Activated CD8-positive, alpha-beta memory T cell treated with anti-CD3 and anti-CD28 coated beads for 36 hours (primary cell): ENCODE data around the gene SH2D6. TPM values are rescaled to one million over a fixed set of nuclear protein-coding genes. Genes with fewer than 3 reads are reported as not detected.

Experiments
- CTCF ChIA-PET: fragments of 350-600 bp; sonication (Branson Sonifier 250); formaldehyde crosslinking; loops from one replicate; lab custom pipeline; 2021; ENCODE audit warnings: antibody characterized with exemption; lab: Charles Lee
- POLR2A ChIA-PET: fragments of 350-600 bp; sonication (Branson Sonifier 250); formaldehyde crosslinking; loops from one replicate; lab custom pipeline; 2021; ENCODE audit warnings: antibody characterized with exemption; lab: Charles Lee
- total RNA-seq, 2 experiments: library from RNA; stranded (reverse); gene quantifications; one replicate each; pipeline ENCODE4 v1.2.3, GENCODE V29; 2021

The SH2D6 gene
- total RNA-seq, 2 experiments from 2014 or later = 0.36 to 0.88 TPM

DNA sequence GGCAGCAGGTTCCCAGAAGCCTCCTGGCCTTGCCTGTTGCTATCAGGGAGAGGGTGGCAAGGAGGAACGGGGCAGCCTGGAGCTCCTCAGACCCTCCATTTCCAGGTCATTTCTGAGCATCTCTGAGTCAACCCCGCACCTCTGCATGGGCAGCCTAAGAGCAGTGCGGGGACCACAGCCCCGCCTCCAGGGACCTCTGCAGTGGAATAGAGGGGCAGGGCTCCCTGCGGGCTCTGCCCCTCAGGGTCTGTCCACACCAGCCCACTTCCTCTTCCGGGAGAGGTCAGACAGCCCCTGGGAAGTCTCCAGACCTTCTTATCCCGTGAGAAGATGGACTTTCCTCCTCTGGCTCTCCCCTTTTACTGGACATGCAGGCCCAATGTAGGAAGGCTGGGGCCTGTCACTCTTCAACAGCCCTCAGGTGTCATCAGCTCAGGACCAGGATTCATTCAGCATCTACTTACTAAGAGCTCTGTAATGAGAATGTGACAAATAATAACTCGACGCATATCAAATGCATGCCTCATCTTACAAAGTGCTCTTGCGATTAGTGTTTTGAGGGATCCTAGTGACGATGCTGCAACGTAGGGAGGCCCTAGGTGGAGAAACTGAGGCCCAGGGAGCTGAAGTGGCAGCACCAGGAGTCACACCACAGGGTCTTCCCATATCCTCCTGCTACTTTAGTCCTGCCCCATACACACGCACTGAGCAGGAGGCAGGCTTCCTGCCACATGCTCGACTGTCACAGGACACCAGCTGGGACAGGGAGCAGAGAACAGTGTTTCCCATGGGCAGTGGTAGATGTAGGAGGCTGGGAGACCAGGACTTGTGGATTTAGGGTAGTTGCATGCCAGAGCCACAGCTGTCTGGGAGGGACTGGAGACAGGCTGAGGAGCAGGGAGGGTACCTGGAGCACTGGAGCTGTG lies 28.0 kb downstream of the SH2D6 start:
- POLR2A ChIA-PET = no interaction called here
- CTCF ChIA-PET = interaction anchor here (0.6 to 1.5 kb wide), 3 partner anchors 9 to 33 kb away, joined by 3 to 4 read pairs (median 4); no protein-coding TSS in a partner anchor

GRCh38 chr2:85447222-85447585 lies 28.7 kb downstream of the SH2D6 start:
- POLR2A ChIA-PET = no interaction called here
- CTCF ChIA-PET = interaction anchor here (0.6 to 1.5 kb wide), 2 partner anchors 9 to 33 kb away, joined by 4 read pairs; no protein-coding TSS in a partner anchor

DNA sequence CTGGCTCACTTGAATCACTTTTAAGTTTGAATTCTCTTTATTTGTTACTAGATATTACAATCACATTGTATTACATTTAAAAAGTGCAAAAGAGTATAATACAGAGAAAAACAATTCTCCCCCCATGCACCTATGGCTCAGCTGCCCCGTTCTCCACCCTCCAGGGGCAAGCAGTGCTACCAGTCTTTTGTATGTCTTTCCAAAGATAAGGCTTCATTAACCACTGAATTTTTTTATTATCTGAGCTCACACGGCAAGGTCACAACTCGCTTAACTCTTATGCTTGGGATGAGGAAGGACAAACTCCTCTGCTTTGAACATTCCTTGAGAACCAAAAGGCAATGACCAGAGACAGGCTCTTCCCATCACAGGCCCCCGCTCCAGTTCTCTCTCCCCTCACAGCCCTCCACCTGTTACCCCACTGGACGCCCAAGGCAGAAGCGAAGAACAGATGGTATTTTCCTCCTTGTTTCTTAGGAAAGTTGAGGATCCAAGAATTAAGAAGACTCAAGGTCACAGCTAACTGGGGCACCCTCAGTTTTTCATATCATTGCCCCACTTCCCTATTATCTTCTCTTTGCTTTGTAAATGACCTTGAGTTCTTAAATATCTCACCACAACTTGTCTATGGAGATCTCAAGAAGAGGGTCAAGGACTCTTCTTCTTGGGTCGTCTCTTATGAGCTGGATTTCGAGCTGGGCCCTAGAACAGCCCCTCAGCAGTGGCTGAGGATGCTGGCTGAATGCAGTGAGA lies 30.1 kb downstream of the SH2D6 start:
- ChIA-PET CTCF (interaction anchor here (0.7 to 1.5 kb wide), 2 partner anchors 11 to 58 kb away, joined by 3 to 4 read pairs; no protein-coding TSS in a partner anchor), POLR2A (no interaction called here)

- CTCF ChIA-PET = no interaction called here
- POLR2A ChIA-PET = no interaction called here
These were observed 30.7 kb downstream of the SH2D6 start for GRCh38 chr2:85449214-85449588.

GRCh38 chr2:85452237-85452636 lies 33.7 kb downstream of the SH2D6 start:
- ChIA-PET POLR2A (no interaction called here), CTCF (no interaction called here)

DNA sequence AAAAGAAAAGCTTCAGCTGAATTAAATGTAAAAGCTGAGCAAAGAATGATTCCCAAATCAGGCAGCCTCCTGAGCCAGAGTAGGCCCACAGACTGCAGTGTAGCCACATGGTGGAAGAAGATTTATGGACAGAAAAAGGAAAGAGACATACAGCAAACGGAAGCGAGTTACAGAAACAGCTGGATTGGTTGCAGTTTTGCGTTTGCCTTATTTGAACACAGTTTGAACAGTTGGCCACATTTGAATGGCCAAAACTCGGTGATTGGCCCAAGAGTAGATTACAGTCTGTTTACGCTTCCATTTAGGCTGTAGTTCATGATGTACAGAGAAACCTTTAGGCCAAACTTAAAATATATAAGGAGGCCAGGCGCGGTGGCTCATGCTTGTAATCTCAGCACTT lies 35.1 kb downstream of the SH2D6 start:
- ChIA-PET CTCF (no interaction called here), POLR2A (no interaction called here)

DNA sequence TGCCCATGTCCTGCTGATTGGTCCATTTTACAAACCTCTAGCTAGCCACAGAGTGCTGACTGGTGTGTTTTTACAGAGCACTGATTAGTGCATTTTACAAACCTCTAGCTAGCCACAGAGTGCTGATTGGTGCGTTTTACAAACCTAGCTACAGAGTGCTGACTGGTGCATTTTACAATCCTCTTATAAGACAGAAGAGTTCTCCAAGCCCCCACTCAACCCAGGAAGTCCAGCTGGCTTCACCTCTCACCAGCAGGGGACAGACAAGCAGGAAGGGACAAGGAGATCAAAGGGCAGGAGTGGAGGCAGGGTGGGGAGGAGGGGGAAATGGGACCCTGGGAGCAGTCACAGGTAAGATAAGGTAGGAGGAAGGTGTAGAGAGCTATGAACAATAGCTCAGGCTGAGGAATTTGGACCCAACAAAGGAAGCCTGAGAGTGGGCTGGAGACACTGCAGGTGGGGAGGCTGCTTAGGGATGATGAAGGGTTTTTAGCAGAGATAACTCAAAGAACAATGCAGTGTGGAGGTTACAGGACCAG lies 37.1 kb downstream of the SH2D6 start:
- ChIA-PET CTCF (no interaction called here), POLR2A (interaction anchor here (0.8 kb wide), 1 partner anchor 83 kb away, joined by 3 read pairs; the partner anchor contains the start of gene MAT2A)

DNA sequence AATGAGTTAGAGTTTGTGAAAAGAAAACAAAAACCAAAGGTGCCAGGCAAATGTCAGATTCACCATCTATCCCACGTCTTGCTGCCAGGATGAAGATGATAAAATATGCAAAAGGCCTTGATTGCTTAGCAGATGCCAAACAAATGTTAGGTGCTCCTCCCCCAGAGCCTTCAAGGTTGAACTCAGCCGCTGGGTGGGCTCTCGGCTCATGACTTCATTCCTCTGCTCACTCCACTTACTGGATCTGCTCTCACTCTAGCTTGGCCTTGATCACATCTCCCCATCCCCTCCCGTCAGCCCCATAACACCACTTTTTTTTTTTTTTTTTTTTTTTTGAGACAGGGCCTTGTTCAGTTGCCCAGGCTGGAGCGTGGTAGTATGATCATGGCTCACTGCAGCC lies 38.5 kb downstream of the SH2D6 start:
- POLR2A ChIA-PET = no interaction called here
- CTCF ChIA-PET = no interaction called here

- POLR2A ChIA-PET = no interaction called here
These were observed 39.4 kb downstream of the SH2D6 start for GRCh38 chr2:85457877-85458316.

GRCh38 chr2:85458601-85459563 lies 40.4 kb downstream of the SH2D6 start:
- POLR2A ChIA-PET = no interaction called here
- CTCF ChIA-PET = no interaction called here

More at GRCh38 chr2:85457877-85458316, 39.4 kb downstream of the SH2D6 start:
- CTCF ChIA-PET = no interaction called here

DNA sequence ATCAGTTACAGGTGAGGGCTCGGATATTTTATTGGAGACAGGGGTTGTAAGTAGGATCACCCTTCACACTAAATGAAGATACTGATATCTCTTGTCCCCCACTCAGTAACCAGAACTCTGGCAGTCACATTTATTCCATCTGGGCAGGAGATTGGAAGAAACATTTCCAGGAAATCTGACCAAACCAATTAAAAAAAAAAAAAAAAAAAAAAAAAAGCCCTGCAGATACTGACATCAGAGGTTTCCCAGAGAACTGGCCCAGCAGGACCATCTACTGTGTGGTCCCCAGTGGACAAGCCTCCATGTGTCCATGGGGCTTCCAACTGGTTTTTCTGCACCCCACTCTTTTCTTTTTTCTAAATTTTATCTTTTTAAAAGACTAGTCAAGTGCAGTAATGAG lies 41.3 kb downstream of the SH2D6 start:
- CTCF ChIA-PET = no interaction called here
- POLR2A ChIA-PET = no interaction called here

- CTCF ChIA-PET = no interaction called here
- POLR2A ChIA-PET = no interaction called here
These were observed 43.8 kb downstream of the SH2D6 start for GRCh38 chr2:85462322-85462721.

- ChIA-PET POLR2A (no interaction called here), CTCF (no interaction called here)
These were observed 49.7 kb downstream of the SH2D6 start for GRCh38 chr2:85468096-85468703.

- CTCF ChIA-PET = no interaction called here
These were observed 50.3 kb downstream of the SH2D6 start for GRCh38 chr2:85468704-85469349.

GRCh38 chr2:85470850-85471800 lies 52.6 kb downstream of the SH2D6 start:
- CTCF ChIA-PET = no interaction called here
- POLR2A ChIA-PET = no interaction called here

More at GRCh38 chr2:85468704-85469349, 50.3 kb downstream of the SH2D6 start:
- POLR2A ChIA-PET = no interaction called here

DNA sequence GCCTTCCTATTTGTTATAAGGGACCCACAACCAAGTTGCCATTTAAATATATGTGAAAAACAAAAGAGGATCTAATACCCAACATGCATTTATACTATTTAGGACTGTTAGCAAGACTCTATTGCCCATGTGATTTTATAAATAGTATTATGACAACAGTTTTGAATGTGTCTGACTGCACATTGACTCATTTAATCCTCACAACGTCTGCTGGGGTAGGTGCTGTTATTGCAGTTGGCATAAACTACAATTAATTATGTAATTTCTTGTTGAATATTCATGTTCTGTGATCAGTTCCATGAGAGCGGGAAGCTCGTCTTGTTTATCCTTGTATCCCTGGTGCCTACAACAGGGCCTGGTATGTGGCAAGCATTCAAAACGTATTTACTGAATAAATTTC lies 53.7 kb downstream of the SH2D6 start:
- POLR2A ChIA-PET = no interaction called here

More for the DNA sequence above, 53.7 kb downstream of the SH2D6 start:
- CTCF ChIA-PET = interaction anchor here (1.2 kb wide), 1 partner anchor 234 kb away, joined by 3 read pairs; no protein-coding TSS in a partner anchor
